HuH-7 (cell line): Measurements from ENCODE around the gene SPNS1.
"Not testable (repeated sequence)": the region's sequence is repeated elsewhere in the genome, so short reads cannot be mapped to it uniquely, and the experiment has no call there.

ENCODE experiments used
- DNase-seq: peaks from one replicate; pipeline ENCODE4 v3.0.0; 2011; ENCODE audit warnings: low spot score

Gene SPNS1

DNA sequence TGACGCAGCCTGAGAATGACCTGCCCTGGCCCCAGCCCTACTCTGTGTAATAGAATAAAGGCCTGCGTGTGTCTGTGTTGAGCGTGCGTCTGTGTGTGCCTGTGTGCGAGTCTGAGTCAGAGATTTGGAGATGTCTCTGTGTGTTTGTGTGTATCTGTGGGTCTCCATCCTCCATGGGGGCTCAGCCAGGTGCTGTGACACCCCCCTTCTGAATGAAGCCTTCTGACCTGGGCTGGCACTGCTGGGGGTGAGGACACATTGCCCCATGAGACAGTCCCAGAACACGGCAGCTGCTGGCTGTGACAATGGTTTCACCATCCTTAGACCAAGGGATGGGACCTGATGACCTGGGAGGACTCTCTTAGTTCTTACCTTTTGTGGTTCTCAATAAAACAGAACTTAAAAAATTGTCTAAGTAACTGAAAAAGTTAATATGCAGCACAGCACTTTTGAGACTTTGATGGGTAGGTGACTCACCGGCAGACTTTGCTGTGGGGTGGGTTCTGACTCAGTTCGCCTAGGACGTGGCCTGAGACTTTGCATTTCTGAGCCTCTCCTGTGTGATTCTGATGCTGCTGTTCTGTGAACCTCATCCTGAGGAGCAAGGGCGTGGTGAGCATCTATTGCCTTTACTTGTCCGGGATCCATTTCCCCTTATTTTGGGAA, 15.9 kb downstream of the SPNS1 start:
- DNase-seq = no peak

DNA sequence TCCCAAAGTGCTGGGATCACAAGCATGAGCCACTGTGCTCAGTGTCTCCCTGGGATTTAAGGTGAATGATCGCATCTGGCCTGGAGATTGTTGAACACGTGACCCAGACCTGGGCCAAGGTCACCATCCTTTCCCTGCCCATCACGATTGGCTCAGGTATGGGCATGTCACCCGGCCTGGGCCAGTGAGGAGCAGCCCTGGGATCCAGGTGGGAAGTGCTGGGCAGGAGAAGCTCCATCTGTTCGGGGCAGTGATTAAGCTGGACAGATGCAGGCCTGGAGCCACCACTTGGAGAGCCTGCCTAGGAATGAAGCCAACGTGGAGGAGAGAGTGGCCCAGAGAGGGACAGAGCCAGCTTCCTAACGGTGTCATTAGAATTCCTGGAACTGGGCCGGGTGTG, 17.1 kb downstream of the SPNS1 start:
- no peak for DNase-seq

DNA sequence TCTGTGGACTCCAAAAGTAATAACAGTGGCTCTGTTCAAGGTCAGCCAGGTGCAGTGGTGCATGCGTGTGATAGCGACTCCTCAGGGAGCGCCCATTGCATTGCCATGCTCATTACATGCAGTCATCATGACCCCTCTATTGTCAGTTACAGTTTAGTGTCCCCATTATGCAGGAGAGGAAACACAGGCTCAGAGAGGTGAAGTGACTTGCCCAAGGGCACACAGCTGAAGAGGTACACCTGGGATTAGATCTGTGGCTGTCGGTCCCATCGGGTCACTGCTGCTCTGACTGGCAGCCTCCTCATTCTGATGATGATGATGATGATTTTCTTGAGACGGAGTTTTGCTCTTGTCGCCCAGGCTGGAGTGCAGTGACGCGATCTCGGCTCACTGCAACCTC, 17.9 kb downstream of the SPNS1 start:
- DNase-seq = no peak

DNA sequence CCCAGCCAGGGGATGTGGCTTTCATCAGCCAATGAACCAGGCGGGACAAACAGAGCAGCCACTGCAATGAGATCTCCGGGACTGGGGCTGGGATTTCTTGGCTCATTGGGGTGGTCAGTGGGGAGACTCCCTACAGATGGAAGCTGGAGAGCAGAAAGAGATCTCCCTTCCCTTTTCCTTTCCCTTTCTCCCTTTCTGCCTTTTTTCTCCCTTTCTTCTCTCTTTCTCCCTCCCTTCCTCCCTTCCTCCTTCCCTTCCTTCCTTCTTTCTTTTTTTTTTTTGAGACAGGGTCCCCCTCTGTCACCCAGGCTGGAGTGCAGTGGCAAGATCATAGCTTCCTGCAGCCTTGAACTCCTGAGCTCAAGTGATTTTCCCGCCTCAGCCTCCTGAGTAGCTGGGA, 24.3 kb downstream of the SPNS1 start:
- DNase-seq = no peak

DNA sequence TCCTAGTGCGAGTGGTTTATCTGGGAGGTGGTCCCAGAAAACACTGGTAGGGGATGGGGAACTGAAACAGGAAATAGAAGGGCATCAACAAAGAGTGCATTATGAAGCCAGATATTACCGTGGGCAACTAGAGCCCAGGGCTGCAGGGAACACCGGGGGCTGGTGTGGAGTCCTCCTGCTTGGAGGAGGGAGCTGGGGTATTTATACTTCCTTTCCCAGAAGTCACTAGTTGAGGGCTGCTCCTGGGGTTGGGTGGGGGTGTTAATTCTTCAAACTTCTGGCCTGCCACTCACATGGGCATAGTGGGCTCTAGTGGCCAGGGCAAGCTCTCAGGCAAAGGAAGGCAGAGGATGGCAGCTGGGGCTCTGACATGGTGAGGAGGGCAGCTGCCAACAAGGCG, 25.0 kb downstream of the SPNS1 start:
- no peak for DNase-seq

DNA sequence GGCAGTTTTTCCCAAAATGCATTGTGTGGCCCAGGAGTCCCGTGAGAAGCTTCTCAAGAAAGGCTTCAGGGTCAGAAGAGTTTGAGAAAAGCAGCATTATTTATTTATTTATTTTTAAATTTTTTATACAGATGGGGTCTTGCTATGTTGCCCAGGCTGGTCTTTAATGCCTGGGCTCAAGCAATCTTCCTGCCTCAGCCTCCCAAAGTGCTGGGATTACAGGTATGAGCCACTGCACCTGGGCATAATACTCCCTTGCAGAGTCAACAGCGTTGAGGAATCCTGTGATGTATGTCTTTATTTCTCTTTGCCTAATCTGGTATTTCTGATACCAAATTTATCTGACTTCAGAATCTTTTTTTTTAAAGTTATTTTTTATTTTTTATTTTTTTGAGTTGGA, 25.4 kb downstream of the SPNS1 start:
- DNase-seq = no peak

DNA sequence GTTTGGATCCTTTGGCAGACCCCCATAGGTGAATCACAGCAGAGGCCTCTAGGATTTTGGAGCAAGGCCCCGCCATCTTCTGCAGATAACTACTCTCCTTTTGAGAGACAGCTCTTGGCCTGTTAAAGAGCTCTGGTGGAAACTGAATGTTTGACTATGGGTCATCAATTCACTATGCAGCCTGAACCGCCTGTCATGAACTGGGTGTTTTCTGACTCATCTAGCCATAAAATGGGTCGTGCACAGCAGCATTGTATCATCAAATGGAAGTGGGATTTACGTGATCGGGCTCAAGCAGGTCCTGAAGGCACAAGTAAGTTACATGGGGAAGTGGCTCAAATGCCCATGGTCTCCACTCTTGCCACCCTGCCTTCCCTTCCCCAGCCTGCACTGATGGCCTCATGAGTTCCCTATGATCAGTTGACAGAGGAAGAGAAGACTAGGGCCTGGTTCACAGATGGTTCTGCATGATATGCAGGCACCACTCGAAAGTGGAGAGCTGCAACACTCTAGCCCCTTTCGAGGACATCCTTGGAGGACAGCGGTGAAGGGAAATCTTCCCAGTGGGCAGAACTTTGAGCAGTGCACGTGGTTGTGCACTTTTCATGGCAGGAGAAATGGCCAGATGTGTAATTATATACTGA, 30.0 kb downstream of the SPNS1 start:
- DNase-seq = not testable (repeated sequence)

DNA sequence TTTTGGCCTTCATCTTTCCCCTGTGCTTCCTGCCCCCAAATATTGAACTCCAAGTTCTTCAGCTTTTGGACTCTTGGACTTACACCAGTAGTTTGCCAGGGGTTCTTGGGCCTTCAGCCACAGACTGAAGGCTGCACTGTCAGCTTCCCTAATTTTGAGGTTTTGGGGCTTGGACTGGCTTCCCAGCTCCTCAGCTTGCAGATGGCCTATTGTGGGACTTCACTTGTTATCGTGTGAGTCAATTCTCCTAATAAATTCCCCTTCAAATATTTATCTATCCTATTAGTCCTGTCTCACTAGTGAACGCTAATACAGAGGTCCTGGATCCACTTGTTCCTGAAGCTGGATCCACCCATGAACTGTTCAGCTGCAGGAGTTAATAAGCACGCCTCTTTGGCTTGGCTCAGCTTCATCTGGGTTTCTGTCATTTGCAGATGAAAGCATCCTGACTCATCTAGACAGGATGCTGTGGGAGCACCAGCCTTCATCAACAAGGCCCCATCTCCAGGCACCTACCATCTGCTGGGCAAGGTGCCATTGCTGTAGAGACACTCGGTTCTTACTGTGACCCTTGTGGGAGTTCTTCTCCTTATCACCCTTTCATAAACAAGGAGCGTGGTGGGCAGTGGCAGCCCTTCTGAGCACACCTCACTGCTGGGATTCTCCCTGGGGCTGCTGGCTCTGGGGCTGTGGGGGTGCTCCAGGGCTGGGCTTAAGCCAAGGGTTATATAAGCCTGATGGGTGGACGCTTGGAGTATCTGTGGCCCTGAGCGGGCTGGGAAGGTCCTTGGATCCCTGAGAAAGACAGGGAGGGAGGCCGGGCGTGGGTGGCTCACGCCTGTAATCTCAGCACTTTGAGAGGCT, 33.4 kb downstream of the SPNS1 start:
- DNase-seq = no peak

DNA sequence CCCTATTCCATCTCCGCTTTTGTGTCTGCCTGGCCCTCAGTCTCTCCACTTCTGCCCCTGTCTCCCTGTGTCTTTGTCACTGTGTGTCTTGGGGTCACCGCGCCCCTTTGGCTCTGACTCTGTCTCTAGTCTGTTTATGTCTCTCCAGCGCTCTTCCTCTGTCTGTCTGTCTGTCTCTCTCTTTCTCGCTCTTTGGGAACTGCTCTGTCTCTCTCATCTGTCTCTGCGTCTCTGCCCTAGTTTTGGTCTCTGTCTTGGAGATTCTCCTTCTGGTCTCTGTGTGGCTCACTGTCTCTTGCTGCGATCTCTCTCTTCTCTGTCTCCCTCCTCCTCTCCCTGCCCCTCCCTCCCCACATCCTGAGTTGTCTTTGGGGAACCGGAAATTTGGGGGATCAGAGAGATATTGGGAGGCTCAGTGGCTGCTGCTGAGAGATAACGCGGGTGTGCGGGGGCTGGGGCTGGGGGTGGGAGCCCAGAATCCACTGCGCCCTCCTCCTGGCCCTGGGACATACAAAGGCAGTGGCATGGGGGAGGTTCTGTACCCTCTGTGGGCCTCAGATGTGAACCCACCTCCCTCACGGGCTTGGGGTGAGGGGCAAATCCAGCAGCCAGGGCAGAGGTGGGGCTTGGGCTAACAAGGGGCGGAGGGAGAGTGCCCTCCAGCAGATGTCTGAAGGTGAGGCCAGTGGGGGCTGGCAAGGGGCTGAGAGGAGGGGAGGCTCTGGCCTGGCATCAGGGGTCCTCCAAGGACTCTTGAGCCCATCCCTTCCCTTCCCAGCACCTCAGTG, 34.7 kb downstream of the SPNS1 start:
- DNase-seq = no peak

DNA sequence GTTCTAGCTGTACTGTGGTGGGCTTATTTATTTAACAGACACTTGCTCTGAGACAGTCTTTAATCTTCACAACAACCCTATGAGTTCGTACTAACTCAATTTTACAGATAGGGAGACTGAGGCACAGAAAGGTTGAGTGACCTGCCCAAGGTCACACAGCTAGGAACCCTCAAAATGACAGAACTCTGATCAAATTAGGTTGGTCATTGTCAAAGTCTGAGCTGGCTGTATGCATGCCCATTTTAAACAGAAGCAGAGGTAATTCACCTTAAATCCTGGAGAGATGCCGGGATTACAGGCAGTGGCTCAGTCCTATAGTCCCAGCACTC, 35.2 kb downstream of the SPNS1 start:
- DNase-seq = no peak

DNA sequence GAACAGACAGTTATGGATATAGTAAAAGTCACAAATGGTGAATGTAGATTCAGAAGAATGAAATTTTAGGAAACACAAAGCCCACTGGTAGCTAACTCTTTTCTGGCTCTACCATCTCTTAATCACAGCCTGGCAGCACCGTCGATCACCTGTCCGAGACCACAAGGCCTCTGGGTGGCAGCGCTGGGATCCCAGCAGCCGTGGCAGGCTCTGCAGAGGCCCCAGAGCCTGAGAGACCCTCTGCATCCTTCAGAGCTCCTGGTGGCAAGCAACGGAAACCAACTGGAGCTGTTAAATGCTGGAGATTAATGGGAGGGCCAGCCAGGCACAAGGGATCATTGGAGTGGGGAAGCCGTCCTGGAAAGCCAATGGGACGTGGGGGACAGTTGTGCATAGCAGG, 36.5 kb downstream of the SPNS1 start:
- peak; percentile 40 for DNase-seq

DNA sequence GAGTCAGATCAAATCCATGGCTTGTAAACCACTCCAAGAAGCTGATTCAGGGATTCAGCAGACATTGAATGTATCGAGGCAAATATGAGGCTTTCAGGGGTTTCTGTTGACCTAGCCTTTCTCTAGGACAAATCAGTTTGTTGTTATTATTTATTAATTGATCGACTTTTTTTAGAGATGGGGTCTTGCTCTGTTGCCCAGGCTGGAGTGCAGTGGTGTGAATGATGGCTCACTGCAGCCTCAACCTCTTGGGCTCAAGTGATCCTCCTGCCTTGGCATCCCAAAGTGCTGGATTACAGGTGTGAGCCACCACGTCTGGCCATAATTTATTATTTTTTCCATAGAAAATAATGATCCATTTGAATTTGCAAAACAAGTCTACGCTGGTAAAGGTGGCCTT, 37.3 kb downstream of the SPNS1 start:
- no peak for DNase-seq

DNA sequence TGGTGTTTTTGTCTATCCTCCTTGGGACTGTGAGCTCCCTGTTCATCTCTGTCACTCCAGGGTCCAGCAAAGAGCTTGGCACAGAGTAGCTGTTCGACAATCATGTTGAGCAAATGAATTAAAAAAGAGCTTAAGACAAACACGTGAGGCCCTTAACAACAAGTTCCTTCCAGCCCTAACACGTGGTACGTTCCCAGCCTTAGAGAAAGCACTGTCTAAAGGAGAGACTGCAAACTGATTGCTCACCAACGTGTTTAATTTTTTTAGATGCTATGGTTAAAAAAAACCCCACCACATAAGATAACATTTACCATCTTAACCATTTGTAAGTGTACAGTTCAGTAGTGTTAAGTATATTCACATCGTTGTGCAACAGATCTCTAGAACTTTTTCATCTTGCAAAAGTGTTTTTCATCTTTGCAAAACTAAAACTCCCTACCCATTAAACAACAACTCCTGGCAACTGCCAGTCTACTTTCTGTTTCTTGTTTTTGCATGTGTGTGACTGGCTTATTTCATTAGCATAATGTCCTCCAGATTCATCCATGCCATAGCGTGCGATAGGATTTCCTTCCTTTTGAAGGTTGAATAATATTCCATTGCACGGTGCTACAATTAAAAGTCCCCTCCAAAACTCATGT, 38.5 kb downstream of the SPNS1 start:
- DNase-seq = no peak

DNA sequence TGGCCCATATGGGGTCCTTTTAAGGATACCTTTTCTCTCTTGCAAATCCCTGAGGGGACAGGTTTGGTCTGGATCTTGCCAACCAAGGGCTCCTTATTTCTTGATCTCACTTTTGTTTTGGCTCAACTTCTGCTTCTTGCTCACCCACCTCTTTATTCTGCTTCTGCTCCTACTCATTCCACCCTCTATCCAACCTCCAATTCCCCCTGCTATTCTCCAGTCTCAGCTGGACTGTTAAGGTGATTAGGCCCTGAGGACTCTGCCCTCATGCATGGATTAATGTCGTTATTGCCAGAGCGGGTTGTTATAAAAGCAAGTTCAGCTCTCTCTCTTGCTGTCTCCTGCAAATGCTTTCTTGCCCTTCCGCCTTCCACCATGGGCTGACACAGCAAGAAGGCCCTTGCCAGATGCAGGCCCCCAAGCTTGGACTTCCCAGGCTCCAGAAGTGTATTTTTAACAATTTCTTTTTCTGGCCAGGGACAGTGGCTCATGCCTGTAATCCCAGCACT, 40.0 kb downstream of the SPNS1 start:
- no peak for DNase-seq

DNA sequence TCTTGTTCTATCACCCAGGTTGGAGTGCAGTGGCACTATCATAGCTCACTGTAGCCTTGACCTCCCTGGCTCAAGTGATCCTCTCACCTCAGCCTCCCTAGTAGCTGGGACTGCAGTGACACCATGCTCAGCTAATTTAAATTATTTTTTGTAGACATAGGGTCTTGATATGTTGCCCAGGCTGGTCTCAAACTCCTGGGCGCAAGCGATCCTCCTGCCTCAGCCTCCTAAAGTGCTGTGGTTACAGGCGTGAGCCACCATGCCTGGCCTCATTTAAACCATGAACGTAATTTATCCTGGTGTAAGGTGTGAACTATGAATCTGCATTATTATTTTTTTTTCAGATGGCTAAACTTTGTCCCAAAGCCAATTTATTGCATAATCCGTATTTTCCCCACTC, 47.6 kb downstream of the SPNS1 start:
- no peak for DNase-seq

DNA sequence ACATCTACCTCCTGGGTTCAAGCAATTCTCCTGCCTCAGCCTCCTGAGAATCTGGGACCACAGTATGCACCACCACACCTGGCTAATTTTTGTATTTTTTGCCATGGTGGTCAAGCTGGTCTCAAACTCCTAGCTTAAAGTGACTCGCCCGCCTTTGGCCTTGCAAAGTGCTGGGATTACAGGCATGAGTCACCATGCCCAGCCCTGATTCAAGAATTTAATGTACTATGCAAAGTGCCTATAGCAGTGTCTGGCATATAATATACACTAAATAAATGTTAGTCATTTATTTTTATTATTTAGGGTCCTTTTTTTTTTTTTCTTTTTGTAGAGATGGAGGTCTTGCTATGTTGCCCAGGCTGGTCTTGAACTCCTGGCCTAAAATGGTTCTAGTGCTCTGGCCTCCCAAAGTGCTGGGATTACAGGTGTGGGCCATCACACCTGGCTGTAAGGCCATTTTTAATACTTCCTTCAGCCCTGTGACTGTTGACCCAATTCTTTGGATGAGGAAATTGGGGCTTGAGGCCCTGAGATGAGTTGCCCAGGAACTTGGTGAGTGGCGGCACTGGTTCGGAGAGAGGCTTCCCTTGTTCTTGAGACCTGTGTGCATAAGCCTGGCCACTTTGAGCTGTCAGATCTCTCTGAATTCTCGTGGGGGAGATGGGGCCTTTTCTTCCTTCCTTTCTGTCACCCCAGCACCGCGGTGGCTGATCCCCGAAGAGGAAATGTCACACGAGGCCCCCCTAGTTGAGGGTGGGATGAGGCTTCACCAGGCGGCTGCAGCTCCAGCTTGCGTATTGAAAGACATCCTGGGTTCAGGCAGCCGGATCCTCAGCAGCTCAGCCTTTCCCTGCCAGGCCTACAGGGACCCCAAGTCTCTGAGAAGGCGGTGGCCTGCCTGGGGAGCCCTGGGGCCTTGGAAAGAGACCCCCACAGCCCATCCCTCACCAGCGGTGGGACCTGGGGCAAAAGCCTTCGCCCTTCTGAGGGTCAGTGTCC, 49.0 kb downstream of the SPNS1 start:
- no peak for DNase-seq

DNA sequence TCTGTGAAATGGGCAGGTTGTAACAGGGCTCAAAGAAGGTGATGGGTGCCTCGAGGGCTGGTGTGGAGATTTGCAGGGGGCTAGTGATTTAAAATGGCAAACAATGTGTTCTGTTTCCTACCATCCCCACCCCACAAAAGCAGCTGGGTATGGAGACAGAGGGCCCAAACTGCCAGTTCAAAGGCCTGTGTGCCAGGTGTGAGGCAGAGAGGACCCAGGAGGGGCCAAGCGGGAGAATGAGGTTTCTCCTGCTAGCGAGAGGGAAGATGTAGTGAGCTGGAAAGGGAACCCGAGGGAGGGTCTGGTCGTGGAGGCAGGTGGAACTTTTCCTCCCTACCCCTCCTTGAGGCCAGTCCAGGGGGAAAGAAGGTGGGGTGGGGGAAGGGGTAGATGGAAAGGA, 49.7 kb downstream of the SPNS1 start:
- DNase-seq = no peak

DNA sequence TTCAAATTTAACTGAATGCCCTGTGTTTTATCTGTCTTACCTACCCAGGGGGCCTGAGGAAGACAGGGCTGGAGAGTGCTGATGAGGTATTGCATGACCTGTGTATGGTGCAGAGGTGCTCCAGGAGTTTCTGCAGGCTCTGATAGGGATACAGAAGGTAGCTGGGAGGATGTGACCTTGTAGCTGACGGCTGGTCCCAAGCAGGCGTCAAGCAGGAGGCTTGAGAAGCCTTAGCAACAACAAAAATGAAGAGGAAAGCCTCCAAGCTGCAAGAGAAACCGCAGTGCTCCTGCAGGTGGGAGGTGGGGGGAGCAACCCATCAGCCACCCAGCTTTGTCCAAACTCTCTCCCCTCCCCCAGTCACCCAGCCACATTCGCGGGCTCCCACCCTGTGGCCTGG, 50.6 kb downstream of the SPNS1 start:
- DNase-seq = no peak

DNA sequence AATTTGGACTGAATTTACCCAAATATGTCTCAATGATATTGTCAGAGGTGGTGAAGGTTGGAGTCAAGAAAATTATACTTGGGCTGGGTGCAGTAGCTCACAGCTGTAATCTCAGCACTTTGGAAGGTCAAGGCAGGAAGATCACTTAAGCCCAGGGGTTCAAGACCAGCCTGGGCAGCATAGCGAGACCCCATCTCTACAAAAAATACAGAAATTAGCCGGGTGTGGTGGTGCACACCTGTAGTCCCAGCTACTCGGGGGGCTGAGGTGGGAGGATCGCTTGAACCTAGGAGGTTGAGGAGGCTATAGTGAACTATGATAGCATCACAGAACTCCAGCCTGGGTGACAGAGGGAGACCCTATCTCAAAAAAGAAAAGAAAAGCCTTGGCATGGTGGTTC, 51.2 kb downstream of the SPNS1 start:
- no peak for DNase-seq

DNA sequence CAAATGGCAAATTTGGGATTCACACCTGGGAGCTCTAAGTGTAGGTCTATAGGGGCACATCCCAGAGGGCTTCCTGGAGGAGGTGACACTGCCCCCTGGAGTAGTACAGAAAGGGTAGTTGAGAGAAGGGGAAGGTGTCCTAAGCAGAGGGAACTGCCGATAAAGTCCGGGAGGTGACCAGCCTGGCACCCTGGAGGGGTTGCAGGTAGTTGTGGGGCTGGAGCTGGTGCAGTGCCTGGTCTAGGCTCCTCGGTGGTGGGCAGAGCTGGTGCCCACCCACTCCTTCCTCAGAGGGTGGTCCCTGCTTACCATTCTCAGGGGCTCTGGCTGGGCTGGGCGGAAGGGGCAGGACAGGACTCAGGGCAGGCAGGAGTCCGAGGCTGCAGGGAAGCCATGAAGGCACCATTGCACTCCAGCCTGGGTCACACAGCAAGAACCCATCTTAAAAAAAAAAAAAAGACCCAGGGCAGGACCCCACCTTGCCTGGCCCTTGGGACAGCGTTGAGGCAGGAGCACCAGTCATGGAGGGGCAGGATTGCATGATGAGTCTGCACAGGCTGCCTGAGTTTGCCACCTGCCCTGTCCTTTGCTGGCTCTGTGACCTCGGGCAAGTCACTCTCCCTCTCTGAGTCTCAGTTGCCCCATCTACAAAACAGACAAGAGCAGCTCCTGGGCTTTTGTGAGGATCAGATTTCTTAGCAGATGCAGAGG, 54.0 kb downstream of the SPNS1 start:
- DNase-seq = no peak
